Measurements from ENCODE around the gene NEDD1.

Gene NEDD1

GRCh38 chr12:96906849-96907670 lies at the start of gene NEDD1:
Gene NEDD1, plus strand, starts transcription at chr12:96907257. Its CDS starts 2,503 bp downstream, at chr12:96909760.
- DNase-seq (ENCODE audit: extremely low spot score), result peak; percentile 93
- CTCF ChIA-PET, result no interaction called here
- POLR2A ChIA-PET, result no interaction called here
- TF ChIP-seq CTCF (IDR thresholded peaks at IDR 0.05; ENCODE audit: control extremely low read depth, extremely low read depth, low read depth, missing control alignments), result no peak

DNA sequence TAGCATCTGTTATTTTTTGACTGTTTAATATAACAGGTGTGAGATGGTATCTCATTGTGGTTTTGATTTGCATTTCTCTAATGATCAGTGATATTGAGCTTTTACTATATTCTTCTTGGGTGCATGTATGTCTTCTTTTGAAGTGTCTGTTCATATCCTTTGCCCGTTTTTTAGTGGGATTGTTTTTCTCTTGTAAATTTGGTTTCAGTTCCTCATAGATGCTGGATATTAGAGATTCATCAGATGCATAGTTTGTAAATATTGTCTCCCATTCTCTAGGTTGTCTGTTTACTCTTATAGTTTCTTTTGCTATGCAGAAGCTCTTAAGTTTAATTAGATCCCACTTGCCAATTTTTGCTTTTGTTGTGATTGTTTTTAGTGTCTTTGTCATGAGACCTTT lies 48.9 kb upstream of the NEDD1 start:
- ChIA-PET POLR2A (no interaction called here), CTCF (no interaction called here)
- TF ChIP-seq CTCF (IDR thresholded peaks at IDR 0.05; ENCODE audit: control extremely low read depth, extremely low read depth, low read depth, missing control alignments), result no peak
- no peak for DNase-seq (ENCODE audit: extremely low spot score)

GRCh38 chr12:96861656-96862055 lies 45.4 kb upstream of the NEDD1 start:
- CTCF ChIA-PET, result interaction anchor here (1.1 to 1.2 kb wide), 2 partner anchors 11 to 149 kb away, joined by 3 read pairs; no protein-coding TSS in a partner anchor
- no peak for DNase-seq (ENCODE audit: extremely low spot score)
- POLR2A ChIA-PET, result no interaction called here
- TF ChIP-seq CTCF (IDR thresholded peaks at IDR 0.05; ENCODE audit: control extremely low read depth, extremely low read depth, low read depth, missing control alignments), result no peak

DNA sequence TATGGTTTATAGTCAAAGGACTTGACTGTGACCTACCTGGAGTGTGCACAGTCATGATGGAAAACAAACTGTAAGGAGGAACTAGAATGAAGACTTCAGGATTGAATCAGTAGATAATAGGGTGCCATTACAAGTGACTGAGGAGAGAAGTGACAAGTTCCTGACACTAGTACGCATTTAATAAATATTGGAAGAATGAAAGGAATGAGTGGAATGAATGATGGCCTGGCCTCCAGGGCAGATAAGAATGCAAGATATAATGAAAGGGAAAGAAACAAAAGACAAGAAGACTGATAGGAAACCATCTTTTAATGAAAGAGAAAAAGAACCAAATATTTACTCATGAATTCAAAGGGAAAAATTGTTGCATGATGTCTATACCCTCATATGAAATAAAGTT lies 44.7 kb upstream of the NEDD1 start:
- no peak for TF ChIP-seq CTCF (IDR thresholded peaks at IDR 0.05; ENCODE audit: control extremely low read depth, extremely low read depth, low read depth, missing control alignments)
- POLR2A ChIA-PET, result no interaction called here

DNA sequence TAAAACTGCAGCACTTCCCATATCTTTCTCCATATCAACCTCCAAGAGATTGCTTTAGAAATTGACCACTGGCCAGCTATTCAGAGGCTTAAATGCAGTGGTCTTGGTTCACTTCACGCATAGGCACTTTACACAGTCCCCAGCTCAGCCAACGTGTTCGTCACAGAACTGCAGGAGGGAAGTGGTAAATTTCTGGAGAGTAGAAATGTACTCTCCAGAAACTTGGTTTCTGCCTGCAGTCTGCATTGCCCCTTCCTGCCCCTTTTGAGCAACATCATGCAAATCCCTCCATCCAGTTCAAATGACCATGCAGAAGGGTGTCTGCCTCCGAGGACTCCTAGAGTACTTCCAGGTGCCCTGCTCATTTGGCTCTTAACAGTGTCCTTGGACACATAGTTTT lies 42.7 kb upstream of the NEDD1 start:
- CTCF ChIA-PET, result interaction anchor here (1.5 to 1.6 kb wide), 2 partner anchors 8 to 18 kb away, joined by 3 to 4 read pairs; no protein-coding TSS in a partner anchor
- no peak for DNase-seq (ENCODE audit: extremely low spot score)
- no peak for TF ChIP-seq CTCF (IDR thresholded peaks at IDR 0.05; ENCODE audit: control extremely low read depth, extremely low read depth, low read depth, missing control alignments)
- POLR2A ChIA-PET, result no interaction called here

More for the DNA sequence above, 44.7 kb upstream of the NEDD1 start:
- DNase-seq (ENCODE audit: extremely low spot score), result no peak
- CTCF ChIA-PET, result interaction anchor here (1.2 kb wide), 1 partner anchor 148 kb away, joined by 3 read pairs; no protein-coding TSS in a partner anchor

GRCh38 chr12:96866801-96867590 lies 40.1 kb upstream of the NEDD1 start:
- ChIA-PET CTCF (no interaction called here), POLR2A (no interaction called here)
- no peak for DNase-seq (ENCODE audit: extremely low spot score)
- no peak for TF ChIP-seq CTCF (IDR thresholded peaks at IDR 0.05; ENCODE audit: control extremely low read depth, extremely low read depth, low read depth, missing control alignments)
